Measurements from ENCODE around the gene SCYGR8. TPM values are rescaled to one million over a fixed set of nuclear protein-coding genes. Genes with fewer than 3 reads are reported as not detected.
"Not testable (repeated sequence)": the region's sequence is repeated elsewhere in the genome, so short reads cannot be mapped to it uniquely, and the experiment has no call there.

SCYGR8 gene
- total RNA-seq, 1 experiment from 2014 or later, result not detected

DNA sequence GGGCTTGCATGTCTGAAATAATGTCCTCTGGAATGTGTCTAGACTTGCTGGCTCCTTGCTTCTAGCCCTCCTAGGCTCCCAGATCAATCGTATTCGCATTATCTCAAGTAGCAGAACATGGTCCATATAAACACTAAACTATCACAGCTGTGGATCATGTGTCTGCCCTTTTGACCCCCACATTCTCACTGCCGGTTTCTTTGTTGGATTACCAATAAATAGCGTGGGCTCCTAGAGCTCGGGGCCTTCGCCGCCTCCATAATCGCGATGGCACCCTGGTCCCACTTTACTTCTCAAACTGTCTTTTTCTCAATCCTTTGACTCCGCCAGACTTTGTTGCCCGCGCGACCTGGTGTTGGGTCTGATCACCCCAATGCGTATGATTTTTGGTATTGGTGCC lies 6.3 kb upstream of the SCYGR8 start:
- POLR2A ChIA-PET (ENCODE audit: low non-redundant PET), result no interaction called here

DNA sequence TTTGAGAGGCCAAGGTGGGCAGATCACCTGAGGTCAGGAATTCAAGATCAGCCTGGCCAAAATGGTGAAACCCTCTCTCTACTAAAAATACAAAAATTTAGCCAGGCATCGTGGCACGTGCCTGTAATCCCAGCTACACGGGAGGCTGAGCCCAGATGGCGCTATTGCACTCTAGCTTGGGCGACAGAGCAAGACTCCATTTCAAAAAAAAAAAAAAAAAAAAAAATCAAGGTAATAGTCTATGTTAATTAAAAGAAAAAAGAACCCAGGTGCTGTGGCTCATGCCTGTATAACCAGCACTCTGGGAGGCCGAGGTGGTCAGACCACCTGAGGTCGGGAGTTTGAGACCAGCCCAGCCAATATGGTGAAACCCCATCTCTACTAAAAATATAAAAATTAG lies 5.0 kb upstream of the SCYGR8 start:
- not testable (repeated sequence) for H3K36me3 ChIP-seq (ENCODE audit: insufficient read depth, low read length, poor library complexity, severe bottlenecking)

More for the DNA sequence above, 6.3 kb upstream of the SCYGR8 start:
- no peak for TF ChIP-seq EZH2 (IDR thresholded peaks at IDR 0.05; ENCODE audit: borderline replicate concordance, low read depth, low read length, poor library complexity, severe bottlenecking)
- TF ChIP-seq, protein P1, sequence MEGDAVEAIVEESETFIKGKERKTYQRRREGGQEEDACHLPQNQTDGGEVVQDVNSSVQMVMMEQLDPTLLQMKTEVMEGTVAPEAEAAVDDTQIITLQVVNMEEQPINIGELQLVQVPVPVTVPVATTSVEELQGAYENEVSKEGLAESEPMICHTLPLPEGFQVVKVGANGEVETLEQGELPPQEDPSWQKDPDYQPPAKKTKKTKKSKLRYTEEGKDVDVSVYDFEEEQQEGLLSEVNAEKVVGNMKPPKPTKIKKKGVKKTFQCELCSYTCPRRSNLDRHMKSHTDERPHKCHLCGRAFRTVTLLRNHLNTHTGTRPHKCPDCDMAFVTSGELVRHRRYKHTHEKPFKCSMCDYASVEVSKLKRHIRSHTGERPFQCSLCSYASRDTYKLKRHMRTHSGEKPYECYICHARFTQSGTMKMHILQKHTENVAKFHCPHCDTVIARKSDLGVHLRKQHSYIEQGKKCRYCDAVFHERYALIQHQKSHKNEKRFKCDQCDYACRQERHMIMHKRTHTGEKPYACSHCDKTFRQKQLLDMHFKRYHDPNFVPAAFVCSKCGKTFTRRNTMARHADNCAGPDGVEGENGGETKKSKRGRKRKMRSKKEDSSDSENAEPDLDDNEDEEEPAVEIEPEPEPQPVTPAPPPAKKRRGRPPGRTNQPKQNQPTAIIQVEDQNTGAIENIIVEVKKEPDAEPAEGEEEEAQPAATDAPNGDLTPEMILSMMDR (conservative IDR thresholded peaks at IDR 0.05; ENCODE audit: low read depth, low read length), result no peak
- intact Hi-C loops (cut with micrococcal nuclease; ENCODE audit: unreplicated experiment), result no loop called here
- H3K4me3 ChIP-seq (ENCODE audit: low read depth, low read length, poor library complexity, severe bottlenecking), result no peak overlapping the region
- CTCF ChIA-PET, result no interaction called here
- no peak overlapping the region for H3K27ac ChIP-seq (ENCODE audit: low read depth, low read length, poor library complexity, severe bottlenecking)
- H3K4me1 ChIP-seq (ENCODE audit: insufficient read depth, low read length, poor library complexity, severe bottlenecking), result no peaks in the 10 kb centered on the region
- no peaks in the 10 kb centered on the region for H3K27me3 ChIP-seq (replicated peaks; ENCODE audit: insufficient read depth, low read depth, low read length, poor library complexity)
- H3K9me3 ChIP-seq (ENCODE audit: low read depth, low read length, poor library complexity, severe bottlenecking), result no peaks in the 10 kb centered on the region
- H3K36me3 ChIP-seq (ENCODE audit: insufficient read depth, low read length, poor library complexity, severe bottlenecking), result no peaks in the 10 kb centered on the region
- DNase-seq (ENCODE audit: low spot score), result no peak
- BruUV-seq (replicated peaks), result no TSS peak

DNA sequence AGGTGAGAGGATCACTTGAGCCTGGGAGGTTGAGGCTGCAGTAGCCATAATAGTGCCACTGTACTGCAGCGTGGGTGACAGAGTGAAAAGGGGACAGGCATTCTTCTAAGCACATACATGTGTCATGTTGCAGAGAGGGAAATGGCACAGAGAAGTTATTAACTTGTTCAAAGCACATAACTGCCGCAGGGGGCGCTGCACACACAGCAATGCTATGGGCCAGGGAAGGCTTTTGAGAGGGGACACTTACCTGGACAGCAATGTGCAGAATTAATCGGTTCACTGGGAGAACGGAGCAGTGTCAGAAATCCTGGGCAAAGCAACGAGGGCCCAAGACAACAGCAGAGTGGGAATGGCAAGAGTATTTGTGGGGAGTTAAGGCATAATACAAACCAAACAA lies 2.4 kb downstream of the SCYGR8 start:
- POLR2A ChIA-PET (ENCODE audit: low non-redundant PET), result no interaction called here

More for the DNA sequence above, 5.0 kb upstream of the SCYGR8 start:
- POLR2A ChIA-PET (ENCODE audit: low non-redundant PET), result interaction anchor here (0.5 kb wide), 1 partner anchor 78 kb away, joined by 13 read pairs; no protein-coding TSS in a partner anchor
- H3K27ac ChIP-seq (ENCODE audit: low read depth, low read length, poor library complexity, severe bottlenecking); H3K4me3 ChIP-seq (ENCODE audit: low read depth, low read length, poor library complexity, severe bottlenecking); CTCF ChIA-PET; H3K4me1 ChIP-seq (ENCODE audit: insufficient read depth, low read length, poor library complexity, severe bottlenecking); intact Hi-C loops (cut with micrococcal nuclease; ENCODE audit: unreplicated experiment); H3K9me3 ChIP-seq (ENCODE audit: low read depth, low read length, poor library complexity, severe bottlenecking); BruUV-seq (replicated peaks); H3K27me3 ChIP-seq (replicated peaks; ENCODE audit: insufficient read depth, low read depth, low read length, poor library complexity); DNase-seq (ENCODE audit: low spot score): not testable (repeated sequence)
- TF ChIP-seq, protein P1 (conservative IDR thresholded peaks at IDR 0.05; ENCODE audit: low read depth, low read length), result peak; percentile 46

DNA sequence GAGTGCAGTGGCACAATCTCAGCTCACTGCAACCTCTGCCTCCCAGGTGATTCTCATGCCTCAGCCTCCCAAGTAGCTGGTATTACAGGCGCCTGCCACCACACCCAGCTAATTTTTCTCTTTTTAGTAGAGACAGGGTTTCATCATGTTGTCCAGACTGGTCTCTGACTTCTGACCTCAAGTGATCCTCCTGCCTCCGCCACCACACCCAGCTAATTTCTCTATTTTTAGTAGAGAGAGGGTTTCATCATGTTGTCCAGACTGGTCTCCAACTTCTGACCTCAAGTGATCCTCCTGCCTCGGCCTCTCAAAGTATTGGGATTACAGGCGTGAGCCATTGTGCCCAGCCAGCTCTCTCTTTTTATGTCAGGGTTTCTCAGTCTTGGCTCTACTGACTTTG lies 10.6 kb downstream of the SCYGR8 start:
- H3K9me3 ChIP-seq (ENCODE audit: low read depth, low read length, poor library complexity, severe bottlenecking); H3K27ac ChIP-seq (ENCODE audit: low read depth, low read length, poor library complexity, severe bottlenecking); POLR2A ChIA-PET (ENCODE audit: low non-redundant PET); H3K36me3 ChIP-seq (ENCODE audit: insufficient read depth, low read length, poor library complexity, severe bottlenecking); intact Hi-C loops (cut with micrococcal nuclease; ENCODE audit: unreplicated experiment); BruUV-seq (replicated peaks); CTCF ChIA-PET; DNase-seq (ENCODE audit: low spot score); H3K4me1 ChIP-seq (ENCODE audit: insufficient read depth, low read length, poor library complexity, severe bottlenecking); H3K27me3 ChIP-seq (replicated peaks; ENCODE audit: insufficient read depth, low read depth, low read length, poor library complexity); H3K4me3 ChIP-seq (ENCODE audit: low read depth, low read length, poor library complexity, severe bottlenecking): not testable (repeated sequence)

More for the DNA sequence above, 2.4 kb downstream of the SCYGR8 start:
- TF ChIP-seq, protein P1 (conservative IDR thresholded peaks at IDR 0.05; ENCODE audit: low read depth, low read length), result peak; percentile 41
- no peak for TF ChIP-seq EZH2 (IDR thresholded peaks at IDR 0.05; ENCODE audit: borderline replicate concordance, low read depth, low read length, poor library complexity, severe bottlenecking)
- no peaks in the 10 kb centered on the region for H3K9me3 ChIP-seq (ENCODE audit: low read depth, low read length, poor library complexity, severe bottlenecking)
- no peaks in the 10 kb centered on the region for H3K4me1 ChIP-seq (ENCODE audit: insufficient read depth, low read length, poor library complexity, severe bottlenecking)
- no peak overlapping the region for H3K27ac ChIP-seq (ENCODE audit: low read depth, low read length, poor library complexity, severe bottlenecking)
- intact Hi-C loops (cut with micrococcal nuclease; ENCODE audit: unreplicated experiment), result no loop called here
- DNase-seq (ENCODE audit: low spot score), result no peak
- CTCF ChIA-PET, result no interaction called here
- BruUV-seq (replicated peaks), result no TSS peak
- H3K36me3 ChIP-seq (ENCODE audit: insufficient read depth, low read length, poor library complexity, severe bottlenecking), result no peaks in the 10 kb centered on the region
- no peak overlapping the region for H3K4me3 ChIP-seq (ENCODE audit: low read depth, low read length, poor library complexity, severe bottlenecking)
- H3K27me3 ChIP-seq (replicated peaks; ENCODE audit: insufficient read depth, low read depth, low read length, poor library complexity), result no peaks in the 10 kb centered on the region
